HG02938 (cell line): ENCODE data around the gene DNAJB8.

Experiments used
- ATAC-seq: cut with Tn5 transposase; IDR thresholded peaks from one replicate; pipeline ENCODE4 v1.9.1; 2021; ENCODE audit warnings: mild to moderate bottlenecking, moderate library complexity; ENCODE audit not compliant: unreplicated experiment

Gene DNAJB8

DNA sequence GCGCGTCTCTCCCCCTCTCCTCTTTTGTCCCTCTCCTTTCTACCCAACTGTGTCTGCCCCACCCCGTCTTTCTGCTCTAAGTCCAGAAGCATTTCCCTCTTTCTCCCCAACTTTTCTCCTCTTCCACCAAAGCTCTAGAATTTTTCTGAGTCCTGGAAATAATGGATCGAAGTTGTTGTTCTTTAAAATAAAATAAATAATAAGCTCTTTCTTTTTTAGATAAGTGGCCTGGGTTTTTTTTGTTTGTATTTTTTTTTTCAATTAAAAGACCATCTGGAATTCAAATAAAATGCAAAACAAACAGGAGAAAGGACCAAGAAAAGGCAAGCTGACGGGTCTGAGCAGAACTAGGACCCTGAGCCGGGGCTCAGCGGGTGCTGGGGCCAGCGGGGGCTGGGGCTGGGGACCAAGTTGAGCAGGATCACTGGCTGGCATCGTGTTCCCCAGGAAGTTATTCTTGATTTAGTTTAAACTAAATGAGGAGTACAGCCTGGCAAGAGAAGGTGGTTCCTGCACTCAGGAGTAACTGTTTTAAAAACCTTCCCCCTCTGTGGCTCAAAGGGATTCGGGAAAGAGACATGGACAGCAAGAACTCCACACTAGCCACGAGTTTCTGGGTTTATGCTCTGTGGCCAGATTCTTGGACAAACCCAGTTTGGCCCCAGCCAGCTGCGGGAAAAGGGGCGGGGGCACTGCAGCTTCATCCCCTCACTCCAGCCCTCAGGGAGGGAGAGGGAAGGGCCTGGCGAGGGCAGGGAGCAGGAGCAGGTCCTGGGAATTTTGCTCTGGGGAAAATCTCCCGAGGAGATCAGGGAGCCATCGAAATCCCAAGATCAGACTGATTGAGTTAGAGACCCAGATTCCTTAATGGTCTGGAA lies 18.0 kb upstream of the DNAJB8 start:
- no peak for ATAC-seq

DNA sequence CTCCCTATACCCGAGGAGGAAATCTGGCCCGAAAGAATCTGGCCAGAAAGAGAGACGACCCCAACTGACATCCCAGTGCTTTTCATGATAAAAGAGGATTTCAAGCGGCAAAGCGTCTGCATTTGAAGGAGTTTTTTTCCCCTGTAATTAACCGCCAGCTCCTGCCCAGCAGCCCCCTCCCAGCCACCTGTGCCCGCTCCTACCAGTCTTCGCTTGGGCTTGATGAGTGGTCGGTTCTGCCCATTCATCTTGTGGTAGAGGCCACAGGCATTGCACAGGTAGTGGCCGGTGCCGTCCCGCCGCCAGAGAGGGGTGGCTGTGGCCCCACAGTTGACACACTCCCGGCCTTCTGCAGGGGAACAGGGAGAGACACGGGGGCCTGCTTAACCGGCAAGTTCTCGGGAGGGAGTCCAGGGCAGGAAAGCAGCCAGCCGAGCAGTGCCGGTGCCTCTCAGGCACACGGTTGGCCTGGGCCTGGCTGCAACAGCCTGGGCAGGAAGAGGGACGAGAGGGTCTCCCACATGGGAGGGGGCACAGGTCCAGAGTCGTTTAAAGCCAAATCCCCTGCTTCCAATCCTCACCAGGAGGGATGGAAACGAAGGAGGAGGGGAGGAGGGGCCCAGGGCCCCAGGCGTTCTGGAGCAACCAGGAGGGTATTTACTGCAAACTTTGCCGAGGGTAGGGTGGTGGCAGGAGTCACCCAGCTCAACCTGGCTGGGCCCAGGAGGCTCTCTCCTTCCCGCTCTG lies 17.1 kb upstream of the DNAJB8 start:
- ATAC-seq = no peak

- ATAC-seq = no peak
Observed at GRCh38 chr3:128482666-128483656, 16.3 kb upstream of the DNAJB8 start.

DNA sequence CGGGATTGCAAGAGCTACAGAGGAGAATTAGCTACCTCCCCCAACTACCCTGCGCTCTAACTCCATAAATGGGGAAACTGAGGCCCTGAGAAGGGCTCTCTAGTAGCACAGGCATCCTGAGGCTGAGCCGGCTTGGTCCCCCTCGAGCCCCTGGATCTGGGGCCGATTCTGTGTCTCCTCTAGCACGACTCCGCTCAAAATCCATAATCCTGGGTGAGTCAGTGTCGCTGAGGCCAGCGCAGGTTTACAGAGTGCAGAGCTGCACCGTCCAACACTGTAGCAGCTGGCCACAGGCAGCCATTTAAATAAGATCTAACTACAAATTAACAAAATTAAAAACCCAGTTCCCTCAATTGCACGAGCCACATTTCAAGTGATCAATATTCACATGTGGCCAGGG lies 15.5 kb upstream of the DNAJB8 start:
- no peak for ATAC-seq

DNA sequence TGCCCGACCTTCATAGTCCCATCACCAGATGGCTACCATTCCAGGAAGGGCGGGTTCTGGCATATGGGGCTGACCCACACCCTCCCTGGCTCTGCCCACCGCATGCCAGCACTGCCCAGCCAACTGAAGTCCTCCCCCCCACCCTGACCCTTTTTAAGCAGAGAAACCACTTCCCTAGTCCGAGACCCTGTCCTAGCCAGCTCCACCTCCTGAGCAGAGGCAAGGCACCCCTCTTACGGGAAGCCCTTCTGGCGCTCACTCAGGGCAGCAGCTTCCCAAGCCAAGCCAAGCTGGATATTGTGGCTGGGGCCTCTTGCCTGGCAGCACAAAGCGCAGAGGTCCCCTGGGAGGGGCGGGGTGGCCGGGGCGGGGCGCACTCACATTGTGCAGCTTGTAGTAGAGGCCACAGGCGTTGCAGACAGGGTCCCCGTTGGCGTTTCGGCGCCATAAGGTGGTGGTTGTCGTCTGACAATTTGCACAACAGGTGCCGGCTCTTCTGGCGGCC lies 14.8 kb upstream of the DNAJB8 start:
- no peak for ATAC-seq

DNA sequence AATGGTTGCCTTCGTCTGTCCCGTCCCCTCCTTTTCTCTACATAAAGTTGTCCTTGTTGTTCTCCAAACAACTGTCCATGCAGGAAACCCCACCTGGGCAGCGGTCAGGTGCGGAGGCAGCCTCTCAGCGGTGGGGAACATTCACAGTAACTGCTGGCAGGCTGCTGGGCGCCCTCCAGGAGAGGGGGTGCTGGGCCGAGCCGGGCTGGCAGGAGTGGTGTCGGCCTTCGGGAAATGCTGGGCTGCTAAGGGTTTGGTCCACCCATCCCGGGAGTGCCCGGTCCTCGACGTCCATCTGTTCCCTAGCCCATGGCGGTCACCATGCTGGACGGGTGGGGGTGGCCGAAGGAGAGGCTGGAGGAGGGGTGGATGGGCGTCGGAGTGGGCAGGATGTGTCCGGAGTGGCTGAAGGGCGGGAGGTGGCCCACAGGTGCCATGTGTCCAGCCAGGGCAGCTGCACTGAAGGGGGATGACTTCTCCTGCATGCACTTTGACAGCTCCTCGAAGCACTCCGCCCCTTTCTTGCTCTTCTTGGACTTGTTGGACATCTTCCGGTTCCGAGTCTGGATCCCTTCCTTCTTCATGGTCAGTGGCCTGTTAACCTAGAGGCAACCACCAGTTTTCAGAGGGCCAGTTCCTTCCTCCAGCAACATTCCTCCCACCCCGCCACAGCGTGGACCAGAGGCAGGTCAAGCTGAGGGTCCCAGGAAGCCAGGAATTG lies 14.2 kb upstream of the DNAJB8 start:
- ATAC-seq = no peak

DNA sequence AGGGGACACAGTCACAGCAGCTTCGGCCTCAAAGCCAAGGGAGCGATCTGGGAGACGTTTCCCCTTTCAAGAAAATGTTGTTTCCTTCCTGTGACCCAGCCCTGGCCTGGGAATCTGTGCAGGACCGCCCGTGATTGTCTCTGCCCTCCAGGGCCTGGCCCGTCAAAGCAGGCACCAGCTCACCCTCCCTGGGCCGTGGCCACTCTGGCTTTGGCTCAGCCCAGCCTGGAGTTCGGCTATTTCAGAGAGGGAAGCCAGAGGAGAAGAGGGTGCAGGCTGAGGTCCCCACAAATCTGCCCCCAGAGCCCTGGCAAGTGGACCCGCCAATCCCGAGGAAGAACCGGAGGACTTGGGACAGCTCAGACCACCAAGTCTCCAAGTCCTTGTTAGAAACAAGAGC lies 13.6 kb upstream of the DNAJB8 start:
- no peak for ATAC-seq

DNA sequence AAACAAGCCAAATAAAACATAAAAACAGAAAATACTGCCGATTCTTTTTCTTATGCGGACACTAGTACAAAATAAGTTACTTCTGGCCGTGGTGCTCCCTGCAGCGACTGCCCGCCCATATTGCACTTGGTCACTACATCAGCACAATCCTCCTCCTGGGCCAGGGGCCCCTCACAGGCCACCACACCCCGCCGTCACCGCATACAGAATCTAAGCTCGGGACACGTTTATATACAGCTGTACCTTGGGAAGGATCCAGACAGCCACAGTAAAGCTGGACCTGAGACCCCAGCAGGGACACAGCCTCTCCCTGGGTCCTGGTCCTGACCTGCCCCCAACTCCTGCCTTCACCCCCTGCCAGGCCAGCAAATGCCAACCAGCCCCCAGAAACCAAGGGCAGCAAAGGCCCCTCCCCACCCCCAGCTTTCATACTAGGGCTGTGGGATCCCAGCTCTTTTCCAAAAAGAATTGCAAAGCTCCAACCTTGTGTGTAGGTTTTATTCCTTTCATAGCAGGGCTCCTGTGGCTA lies 12.9 kb upstream of the DNAJB8 start:
- ATAC-seq = no peak

- ATAC-seq = no peak
Observed at GRCh38 chr3:128478576-128479506, 12.2 kb upstream of the DNAJB8 start.

- no peak for ATAC-seq
Observed at GRCh38 chr3:128476659-128477058, 10.0 kb upstream of the DNAJB8 start.

- ATAC-seq = no peak
Observed at GRCh38 chr3:128475355-128475754, 8.7 kb upstream of the DNAJB8 start.

- no peak for ATAC-seq
Observed at GRCh38 chr3:128473737-128474136, 7.0 kb upstream of the DNAJB8 start.

DNA sequence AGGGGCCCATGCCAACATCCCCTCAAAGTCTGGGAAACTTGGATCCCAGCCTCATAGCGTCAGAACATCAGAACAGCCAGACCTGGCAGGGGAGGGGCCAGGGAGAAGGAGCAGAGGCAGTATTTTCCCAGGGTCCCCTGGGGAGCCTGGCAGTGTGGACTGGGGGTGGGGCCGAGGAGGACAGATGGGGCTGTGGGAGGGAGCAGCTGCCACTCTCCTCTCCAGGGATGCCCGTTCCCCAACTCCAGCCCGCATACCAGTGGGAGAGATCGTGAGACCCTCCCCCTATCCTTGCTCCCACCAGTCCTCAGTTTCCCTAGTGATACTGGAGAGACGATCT lies 6.5 kb upstream of the DNAJB8 start:
- ATAC-seq = no peak

DNA sequence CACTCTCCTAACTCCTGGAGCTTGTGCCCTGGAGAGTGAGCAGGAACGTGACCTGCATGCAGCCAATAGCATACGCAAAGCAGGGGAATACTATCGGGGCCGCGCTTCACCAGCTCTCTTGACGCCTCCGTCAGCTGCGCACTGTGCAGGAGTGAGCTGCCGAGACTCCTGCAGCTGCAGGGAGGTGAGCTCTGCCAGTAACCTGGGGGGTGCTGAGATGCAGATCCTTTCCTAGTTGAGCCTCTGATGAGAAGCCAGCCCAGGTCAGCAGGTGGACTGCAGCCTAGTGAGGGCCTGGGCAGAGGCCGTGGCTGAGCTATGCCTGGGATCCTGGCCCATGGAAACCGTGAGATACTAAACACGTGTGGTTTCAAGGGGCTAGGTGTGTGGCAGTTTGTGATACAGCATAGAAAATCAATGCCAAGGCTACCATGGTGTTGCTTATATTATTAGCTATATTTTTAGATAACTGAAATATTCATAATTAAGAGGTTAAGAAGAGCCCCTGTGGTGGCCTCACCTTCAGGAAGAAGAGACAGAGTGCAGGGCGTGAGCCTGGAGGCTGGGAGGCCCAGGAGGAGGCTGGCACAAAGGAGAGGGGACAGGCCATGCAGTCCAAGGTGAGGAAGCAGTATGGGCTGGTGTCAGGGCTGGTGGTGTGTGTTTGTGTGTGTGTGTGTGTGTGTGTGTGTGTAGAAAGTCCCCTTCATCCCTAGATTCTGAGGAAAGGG lies 5.9 kb upstream of the DNAJB8 start:
- ATAC-seq = no peak

- ATAC-seq = no peak
Observed at GRCh38 chr3:128471720-128472119, 5.0 kb upstream of the DNAJB8 start.

- ATAC-seq = no peak
Observed at GRCh38 chr3:128471110-128471509, 4.4 kb upstream of the DNAJB8 start.

DNA sequence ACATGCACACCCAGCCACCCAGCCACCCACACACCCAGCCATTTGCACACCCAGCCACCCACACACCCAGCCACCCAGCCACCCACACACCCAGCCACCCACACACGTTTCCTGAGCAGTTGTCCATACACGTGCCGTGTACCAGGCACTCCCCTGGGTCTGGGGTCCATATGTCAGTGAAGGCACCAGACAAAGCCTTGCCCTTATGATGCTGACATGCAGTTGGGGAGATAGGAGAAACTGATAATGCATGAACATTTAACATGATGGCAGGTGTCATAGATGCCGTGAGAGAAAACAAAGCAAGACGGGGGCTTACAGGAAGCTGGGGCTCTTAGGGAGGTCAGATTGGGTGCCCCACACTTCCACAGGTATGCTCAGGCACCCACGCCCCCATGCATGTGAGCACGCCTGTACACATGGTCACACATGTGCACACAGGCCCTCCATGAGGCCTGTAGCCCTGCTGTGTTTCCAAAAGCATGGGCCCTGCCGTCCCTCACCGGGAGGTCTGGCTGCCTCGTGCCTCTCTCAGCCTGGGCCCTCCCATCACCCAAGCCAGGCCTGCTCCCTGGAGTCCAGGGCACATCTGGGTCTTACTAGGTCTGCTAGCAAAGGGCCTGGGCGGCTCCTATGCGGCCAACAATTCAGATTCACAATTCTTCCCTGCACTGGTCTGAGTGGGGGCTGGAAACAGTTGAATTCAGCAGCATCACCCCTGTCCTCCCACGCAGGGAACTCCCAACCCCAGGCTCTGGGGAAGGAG lies 3.6 kb upstream of the DNAJB8 start:
- no peak for ATAC-seq

- ATAC-seq = no peak
Observed at GRCh38 chr3:128469556-128469955, 2.9 kb upstream of the DNAJB8 start.
